Muscle of back (tissue), 11 donors: ENCODE results near the gene FBXL17. TPM values are rescaled to one million over a fixed set of nuclear protein-coding genes. Genes with fewer than 3 reads are reported as not detected.
"Not testable (repeated sequence)": the region's sequence is repeated elsewhere in the genome, so short reads cannot be mapped to it uniquely, and the experiment has no call there.

ENCODE experiments used
- DNase-seq, 3 donors: peaks; one replicate each; pipeline versions ENCODE4 v3.0.0 to v3.0.0-alpha.2; 2013
- polyA plus RNA-seq, 10 donors: library from polyadenylated mRNA; unstranded; fragments of 120-200 nt; gene quantifications; one replicate each; pipeline ENCODE4 v1.2.1, GENCODE V29; 2013; ENCODE audit not compliant: insufficient read length in 10 of 10

The FBXL17 gene
- polyA plus RNA-seq, 10 donors = 18.6 to 25.6 (median 21.0) TPM

GRCh38 chr5:108167174-108167573, 214.7 kb downstream of the FBXL17 start:
- no peak for DNase-seq

GRCh38 chr5:108164574-108164973, 217.3 kb downstream of the FBXL17 start:
- no peak for DNase-seq

GRCh38 chr5:108152854-108153253, 229.0 kb downstream of the FBXL17 start:
- not testable (repeated sequence) for DNase-seq

GRCh38 chr5:108149369-108149768, 232.5 kb downstream of the FBXL17 start:
- no peak for DNase-seq

GRCh38 chr5:108148715-108149139, 233.2 kb downstream of the FBXL17 start:
- peak in 2 of 3 donors; percentile 3 to 15 for DNase-seq

- no peak for DNase-seq
Measured at GRCh38 chr5:108146222-108146621, 235.7 kb downstream of the FBXL17 start.

- no peak for DNase-seq
Measured at GRCh38 chr5:108145351-108145750, 236.5 kb downstream of the FBXL17 start.

GRCh38 chr5:108144332-108144731, 237.6 kb downstream of the FBXL17 start:
- no peak for DNase-seq

GRCh38 chr5:108143581-108143980, 238.3 kb downstream of the FBXL17 start:
- peak in 1 of 3 donors; percentile 17 for DNase-seq

- no peak for DNase-seq
Measured at GRCh38 chr5:108141676-108142075, 240.2 kb downstream of the FBXL17 start.

GRCh38 chr5:108136493-108136892, 245.4 kb downstream of the FBXL17 start:
- no peak for DNase-seq

GRCh38 chr5:108129129-108129528, 252.8 kb downstream of the FBXL17 start:
- no peak for DNase-seq

GRCh38 chr5:108125771-108126511, 256.0 kb downstream of the FBXL17 start:
- no peak for DNase-seq

GRCh38 chr5:108124596-108124995, 257.3 kb downstream of the FBXL17 start:
- no peak for DNase-seq

GRCh38 chr5:108122702-108123101, 259.2 kb downstream of the FBXL17 start:
- no peak for DNase-seq

GRCh38 chr5:108118813-108119514, 262.9 kb downstream of the FBXL17 start:
- DNase-seq = no peak

GRCh38 chr5:108115673-108116072, 266.2 kb downstream of the FBXL17 start:
- no peak for DNase-seq

- DNase-seq = no peak
Measured at GRCh38 chr5:108113950-108114349, 267.9 kb downstream of the FBXL17 start.

GRCh38 chr5:108111736-108112135, 270.2 kb downstream of the FBXL17 start:
- DNase-seq = no peak

GRCh38 chr5:108109059-108109458, 272.8 kb downstream of the FBXL17 start:
- no peak for DNase-seq

- no peak for DNase-seq
Measured at GRCh38 chr5:108104448-108104847, 277.4 kb downstream of the FBXL17 start.

GRCh38 chr5:108102463-108102862, 279.4 kb downstream of the FBXL17 start:
- no peak for DNase-seq

GRCh38 chr5:108101821-108102220, 280.1 kb downstream of the FBXL17 start:
- DNase-seq = peak in 1 of 3 donors; percentile 12
